ENCODE measurements around the gene FAM163B.
A peak's percentile ranks its signal among the peaks of the same experiment; 100 is the strongest.

FAM163B gene

DNA sequence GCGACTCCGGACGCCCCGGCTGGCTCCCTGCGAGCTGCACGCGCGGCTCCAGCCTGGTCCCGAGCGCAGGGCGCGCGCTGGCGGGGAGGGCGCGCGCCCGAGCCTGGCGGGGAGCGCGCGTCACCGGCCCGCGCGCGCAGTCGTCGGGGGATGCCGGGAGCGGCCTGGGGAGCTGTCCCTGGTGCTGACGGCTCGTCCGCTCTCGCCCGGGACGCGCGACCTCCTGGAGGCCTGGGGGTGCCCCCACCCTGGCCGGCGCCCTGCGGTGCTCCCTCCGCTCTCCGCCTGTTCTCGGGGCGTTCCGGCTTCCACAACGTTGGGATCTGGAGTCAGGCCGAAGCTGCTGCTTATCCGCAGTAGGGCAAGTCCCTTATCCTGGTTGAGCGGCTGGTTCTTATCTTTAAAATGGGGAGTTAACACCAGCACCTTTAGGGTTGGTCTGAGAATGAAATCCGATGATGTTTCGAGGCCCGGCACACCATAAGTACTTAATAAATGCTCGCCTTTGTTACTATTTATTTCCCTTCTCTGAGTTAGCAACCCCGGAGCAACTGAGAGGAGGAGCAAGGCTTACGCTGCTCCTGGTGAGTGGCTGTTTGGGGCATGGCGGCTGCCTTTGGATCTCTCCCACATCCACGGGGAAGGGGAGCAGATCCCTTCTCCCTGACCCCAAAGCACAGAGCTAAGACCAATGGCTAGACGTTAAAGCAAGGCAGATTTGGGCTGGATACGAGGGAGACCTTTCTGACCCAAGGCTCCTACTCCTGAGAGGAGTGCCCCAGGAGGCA lies at the start of gene FAM163B:
TSS of gene FAM163B (minus strand) at position 79 of the 788 bp plus-strand sequence. CDS start 29,166 bp downstream, outside the sequence.
- peak; percentile 7 to 29 for DNase-seq (ENCODE audit: low read depth in 2 of 2)

GRCh38 chr9:133657120-133657661 lies 48.0 kb upstream of the FAM163B start:
- no peak for DNase-seq (ENCODE audit: low read depth in 2 of 2)

GRCh38 chr9:133656211-133657119 lies 47.3 kb upstream of the FAM163B start:
- DNase-seq (ENCODE audit: low read depth in 2 of 2): no peak

- no peak for DNase-seq (ENCODE audit: low read depth in 2 of 2)
Measured at GRCh38 chr9:133655701-133656100, 46.5 kb upstream of the FAM163B start.

DNA sequence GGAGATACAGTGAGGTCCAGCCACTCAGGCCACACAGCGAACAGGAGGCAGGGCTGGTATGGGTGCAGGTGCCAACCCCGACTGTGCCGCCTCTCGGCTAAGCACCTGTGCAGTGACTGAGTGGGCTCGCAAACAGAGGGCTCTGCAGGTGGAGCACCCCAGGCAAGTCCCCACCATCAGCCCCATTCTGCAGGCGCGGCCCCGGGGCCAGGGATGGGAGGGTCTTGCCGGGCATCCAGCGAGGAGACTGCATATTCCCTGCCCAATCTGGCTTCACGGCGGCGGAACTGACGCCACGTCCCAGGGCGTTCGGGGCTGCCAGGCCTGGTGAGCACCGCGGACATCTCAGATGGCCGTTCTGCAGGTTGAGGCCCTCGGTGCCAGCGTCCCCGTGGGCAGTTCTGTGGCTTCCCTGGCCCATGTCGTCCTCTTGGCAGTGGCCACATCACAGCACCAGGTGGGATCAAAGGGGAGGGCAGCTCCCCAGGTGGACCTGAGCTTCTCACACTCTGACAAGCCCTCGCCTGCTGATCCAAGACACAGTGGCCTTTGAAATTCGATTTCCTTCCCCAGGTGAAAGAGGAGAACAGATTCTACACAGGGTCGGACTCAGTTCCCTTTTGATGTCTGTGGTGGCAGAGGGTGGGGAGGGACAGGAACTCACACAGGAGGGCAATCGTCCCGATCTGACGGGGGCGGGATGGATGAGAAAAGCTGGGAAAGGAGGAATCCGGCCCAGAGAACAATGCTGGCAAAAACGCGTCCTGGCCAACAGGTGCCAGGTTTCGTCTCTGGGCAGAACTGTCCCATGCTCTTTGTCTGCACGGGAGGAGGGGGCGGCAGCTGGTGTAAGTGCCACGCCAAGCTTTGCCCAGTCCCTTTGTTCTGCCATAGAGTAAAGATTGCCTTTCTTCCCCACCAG lies 45.8 kb upstream of the FAM163B start:
- no peak for DNase-seq (ENCODE audit: low read depth in 2 of 2)

DNA sequence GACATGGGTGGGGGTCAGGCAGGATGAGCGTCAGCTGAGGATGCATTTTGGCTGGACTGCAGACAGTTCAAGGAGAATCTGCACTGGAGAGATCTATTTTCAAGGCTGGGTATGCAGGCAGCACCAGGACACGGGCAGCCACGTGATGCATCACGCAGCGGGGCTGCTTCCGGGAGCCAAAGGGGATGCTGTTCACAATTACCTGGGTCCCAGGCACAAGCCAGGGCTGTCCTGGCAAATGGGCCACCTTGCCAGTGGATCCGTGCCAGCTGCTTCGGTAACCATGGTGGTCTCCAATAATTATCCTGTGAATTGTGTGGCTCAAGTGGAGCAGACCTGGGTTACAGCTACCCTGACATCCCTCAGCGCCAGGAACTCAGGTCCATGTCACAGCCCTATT lies 44.4 kb upstream of the FAM163B start:
- no peak for DNase-seq (ENCODE audit: low read depth in 2 of 2)

DNA sequence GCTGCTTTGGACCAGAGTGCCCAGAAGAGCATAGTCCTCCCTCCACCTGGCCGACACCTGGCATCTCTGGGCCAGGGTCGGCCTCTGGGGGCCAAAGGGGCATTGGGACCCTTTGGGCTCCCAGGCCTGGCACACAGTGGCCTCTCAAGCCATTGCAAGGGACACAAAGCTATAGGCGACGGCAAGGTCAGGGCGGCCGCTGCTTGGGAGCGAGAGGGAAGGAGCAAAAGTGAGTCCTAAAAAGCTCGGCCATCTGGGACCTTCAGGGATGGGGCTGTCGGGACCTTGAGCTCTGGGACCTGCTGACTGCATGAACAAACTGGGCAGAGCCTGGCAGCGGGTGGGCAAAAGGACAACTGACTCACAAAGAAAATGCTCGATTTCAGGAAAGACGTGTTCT lies 40.8 kb upstream of the FAM163B start:
- no peak for DNase-seq (ENCODE audit: low read depth in 2 of 2)

- no peak for DNase-seq (ENCODE audit: low read depth in 2 of 2)
Measured at GRCh38 chr9:133649194-133649593, 40.0 kb upstream of the FAM163B start.

- DNase-seq (ENCODE audit: low read depth in 2 of 2): no peak
Measured at GRCh38 chr9:133647765-133648469, 38.7 kb upstream of the FAM163B start.

DNA sequence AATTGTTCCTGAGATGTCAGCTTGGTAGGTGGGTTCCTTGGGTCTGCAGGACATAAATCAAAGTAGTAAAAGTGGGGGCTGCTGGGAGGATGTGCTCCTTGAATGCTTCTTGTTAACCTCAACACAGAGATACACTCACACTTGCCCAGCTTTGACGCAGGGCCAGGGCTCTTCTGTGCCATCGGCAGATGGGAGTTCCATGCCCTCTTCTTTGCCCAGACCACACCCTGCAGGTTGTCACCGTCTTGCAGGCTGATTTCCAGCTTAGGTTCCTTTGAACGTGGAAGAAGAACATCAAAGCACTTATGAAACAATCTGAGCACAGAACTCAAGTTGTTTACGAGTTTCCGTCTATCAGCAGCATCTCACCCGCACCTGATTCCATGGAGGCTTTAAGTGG lies 38.0 kb upstream of the FAM163B start:
- DNase-seq (ENCODE audit: low read depth in 2 of 2): no peak

- no peak for DNase-seq (ENCODE audit: low read depth in 2 of 2)
Measured at GRCh38 chr9:133645021-133645765, 36.0 kb upstream of the FAM163B start.

- no peak for DNase-seq (ENCODE audit: low read depth in 2 of 2)
Measured at GRCh38 chr9:133643978-133644760, 35.0 kb upstream of the FAM163B start.

DNA sequence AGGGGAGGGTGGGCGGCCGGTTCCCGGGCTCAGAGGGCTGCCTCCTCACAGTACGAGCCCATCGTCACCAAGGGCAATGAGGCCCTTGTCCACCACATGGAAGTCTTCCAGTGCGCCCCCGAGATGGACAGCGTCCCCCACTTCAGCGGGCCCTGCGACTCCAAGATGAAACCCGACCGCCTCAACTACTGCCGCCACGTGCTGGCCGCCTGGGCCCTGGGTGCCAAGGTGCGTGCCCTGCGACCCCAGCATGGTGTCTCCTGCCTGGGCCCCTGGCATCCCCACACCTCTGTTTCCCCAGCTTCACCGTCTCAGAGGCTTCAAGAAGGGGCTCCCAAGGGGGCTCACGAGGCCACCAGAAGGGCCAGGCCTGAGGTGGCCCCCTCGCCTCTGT lies 34.2 kb upstream of the FAM163B start:
- DNase-seq (ENCODE audit: low read depth in 2 of 2): no peak

GRCh38 chr9:133642708-133643361 lies 33.6 kb upstream of the FAM163B start:
- no peak for DNase-seq (ENCODE audit: low read depth in 2 of 2)

DNA sequence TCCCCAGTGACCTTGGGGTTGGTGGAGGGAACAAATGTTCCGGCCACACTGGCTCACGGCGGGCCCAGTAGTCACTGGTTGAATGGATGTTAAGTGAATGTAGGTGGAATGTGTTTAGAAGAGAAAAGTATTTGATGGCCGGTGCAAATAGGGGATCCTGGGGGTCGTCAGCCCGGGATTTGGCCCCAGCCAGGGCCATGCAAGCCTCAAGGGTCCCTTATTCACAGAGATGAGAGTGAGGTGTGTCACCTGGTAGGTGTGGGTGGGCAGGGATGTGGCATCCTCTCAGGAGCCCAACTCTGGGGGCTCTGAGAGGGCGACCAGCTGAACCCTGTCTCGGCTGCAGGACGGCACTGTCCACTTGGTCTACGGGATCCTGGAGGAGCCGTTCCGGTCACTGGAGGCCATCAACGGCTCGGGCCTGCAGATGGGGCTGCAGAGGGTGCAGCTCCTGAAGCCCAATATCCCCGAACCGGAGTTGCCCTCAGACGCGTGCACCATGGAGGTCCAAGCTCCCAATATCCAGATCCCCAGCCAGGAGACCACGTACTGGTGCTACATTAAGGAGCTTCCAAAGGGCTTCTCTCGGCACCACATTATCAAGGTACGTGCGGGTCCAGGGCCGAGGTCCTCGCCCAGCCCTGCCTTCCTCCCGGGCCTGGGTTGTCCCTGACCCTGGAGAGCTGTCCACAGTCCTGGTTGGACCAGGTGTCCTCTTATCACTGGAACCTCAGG lies 32.8 kb upstream of the FAM163B start:
- DNase-seq (ENCODE audit: low read depth in 2 of 2): no peak

DNA sequence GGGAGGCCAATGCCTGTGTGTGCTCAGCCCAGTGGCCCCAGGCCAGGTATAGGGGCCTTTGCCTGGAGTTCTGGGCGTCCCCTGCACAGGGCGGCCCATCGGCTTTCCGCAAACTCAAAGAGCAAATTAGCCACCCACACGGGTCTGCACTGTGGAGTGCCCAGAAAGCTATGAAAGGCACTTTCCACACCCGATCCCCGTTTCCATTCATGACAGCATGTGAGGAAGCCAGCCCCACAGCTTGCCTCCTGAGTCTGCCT lies 32.1 kb upstream of the FAM163B start:
- no peak for DNase-seq (ENCODE audit: low read depth in 2 of 2)

DNA sequence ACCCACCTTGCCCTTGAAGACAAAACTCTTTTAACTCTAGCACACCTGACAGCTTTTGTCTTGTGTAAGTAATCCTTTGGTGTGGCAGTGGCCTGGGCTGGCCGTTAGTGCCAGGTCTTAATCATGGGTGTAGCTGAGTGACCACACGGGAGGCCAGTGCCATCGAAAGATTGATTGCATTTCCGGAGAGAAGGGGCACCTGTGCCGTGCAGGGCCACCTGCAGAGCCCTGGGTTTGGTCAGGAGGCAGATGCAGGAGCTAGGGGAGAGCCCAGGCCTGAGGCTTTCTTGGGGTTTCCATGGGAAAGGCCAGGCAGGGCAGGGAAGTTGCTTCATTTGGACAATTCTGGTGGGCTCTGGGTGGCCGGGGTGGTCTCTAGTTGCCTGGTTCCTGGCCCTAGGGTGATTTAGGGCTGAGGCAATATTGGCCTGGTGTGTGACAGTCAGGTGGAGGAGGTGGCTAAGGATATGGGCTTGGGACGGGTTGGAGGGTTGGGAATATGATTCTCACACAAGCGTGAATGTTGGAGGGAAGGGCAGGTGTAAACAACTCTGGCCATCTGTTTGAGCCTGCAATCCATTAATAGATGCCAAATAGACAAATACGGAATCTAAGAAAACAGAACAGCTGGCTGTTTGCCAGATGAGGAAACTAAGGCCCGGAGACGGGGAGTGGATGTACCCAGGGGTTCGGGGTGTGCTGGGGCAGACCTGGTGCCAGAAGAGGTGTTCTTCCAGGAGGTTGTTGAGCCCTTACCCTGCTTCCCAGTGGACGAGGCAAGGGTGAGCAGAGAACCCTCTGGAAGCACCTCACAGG lies 31.6 kb upstream of the FAM163B start:
- DNase-seq (ENCODE audit: low read depth in 2 of 2): no peak

Data from stimulated activated CD8-positive, alpha-beta memory T cell treated with anti-CD3 and anti-CD28 coated beads, Interleukin-2, amount 100 ng/mL, for 48 hours (primary cell).